PFSK-1 (cell line): ENCODE data around the gene PRR3.

Source experiments
- FOXP2 ChIP-seq: optimal IDR thresholded peaks from 2 replicates; pipeline ENCODE3; 2011; ENCODE audit warnings: borderline replicate concordance, control low read depth, inconsistent platforms; ENCODE audit not compliant: insufficient read depth; ENCODE audit errors: extremely low read length, extremely low read depth
- POLR2AphosphoS5 ChIP-seq: IDR thresholded peaks from 2 replicates; pipeline ENCODE4 v1.6.1; 2012; ENCODE audit warnings: low read depth, mild to moderate bottlenecking, control low read depth, low read length, moderate library complexity
- SIN3A ChIP-seq: IDR thresholded peaks from 2 replicates; pipeline ENCODE4 v1.6.1; 2012; ENCODE audit warnings: mild to moderate bottlenecking, low read length, moderate library complexity, borderline replicate concordance; ENCODE audit not compliant: insufficient read depth
- TAF1 ChIP-seq: IDR thresholded peaks from 2 replicates; pipeline ENCODE4 v1.6.1; 2012; ENCODE audit warnings: low read length, control low read depth, borderline replicate concordance; ENCODE audit not compliant: insufficient read depth
- TF ChIP-seq, protein P1 (sequence below), 2 experiments: IDR thresholded peaks; 2 replicates each; pipeline versions ENCODE4 v1.6.1 to v1.8.0; 2011 to 2012; ENCODE audit warnings: low read depth in 2 of 2, low read length in 2 of 2, control low read depth in 1 of 2, inconsistent platforms in 1 of 2, mild to moderate bottlenecking in 1 of 2, moderate library complexity in 1 of 2; ENCODE audit not compliant: insufficient read depth in 1 of 2

DNA sequence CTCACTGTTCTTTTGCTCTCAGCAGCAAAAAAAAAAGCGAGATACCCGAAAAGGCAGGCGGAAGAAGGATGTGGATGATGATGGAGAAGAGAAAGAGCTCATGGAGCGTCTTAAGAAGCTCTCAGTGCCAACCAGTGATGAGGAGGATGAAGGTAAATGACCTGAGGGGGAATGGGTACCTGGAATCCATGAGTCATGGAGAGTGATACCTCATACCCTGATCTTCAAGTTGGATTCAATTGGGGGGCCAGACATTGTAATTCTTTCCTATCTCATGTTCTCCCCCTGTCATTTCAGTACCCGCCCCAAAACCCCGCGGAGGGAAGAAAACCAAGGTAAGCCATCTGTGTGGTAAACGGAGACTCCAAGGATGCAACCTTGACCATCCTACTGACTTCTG is 21.0 kb downstream of the PRR3 start:
- TF ChIP-seq FOXP2 (no peak), POLR2AphosphoS5 (no peak), SIN3A (no peak), TAF1 (no peak)
- TF ChIP-seq, protein P1, sequence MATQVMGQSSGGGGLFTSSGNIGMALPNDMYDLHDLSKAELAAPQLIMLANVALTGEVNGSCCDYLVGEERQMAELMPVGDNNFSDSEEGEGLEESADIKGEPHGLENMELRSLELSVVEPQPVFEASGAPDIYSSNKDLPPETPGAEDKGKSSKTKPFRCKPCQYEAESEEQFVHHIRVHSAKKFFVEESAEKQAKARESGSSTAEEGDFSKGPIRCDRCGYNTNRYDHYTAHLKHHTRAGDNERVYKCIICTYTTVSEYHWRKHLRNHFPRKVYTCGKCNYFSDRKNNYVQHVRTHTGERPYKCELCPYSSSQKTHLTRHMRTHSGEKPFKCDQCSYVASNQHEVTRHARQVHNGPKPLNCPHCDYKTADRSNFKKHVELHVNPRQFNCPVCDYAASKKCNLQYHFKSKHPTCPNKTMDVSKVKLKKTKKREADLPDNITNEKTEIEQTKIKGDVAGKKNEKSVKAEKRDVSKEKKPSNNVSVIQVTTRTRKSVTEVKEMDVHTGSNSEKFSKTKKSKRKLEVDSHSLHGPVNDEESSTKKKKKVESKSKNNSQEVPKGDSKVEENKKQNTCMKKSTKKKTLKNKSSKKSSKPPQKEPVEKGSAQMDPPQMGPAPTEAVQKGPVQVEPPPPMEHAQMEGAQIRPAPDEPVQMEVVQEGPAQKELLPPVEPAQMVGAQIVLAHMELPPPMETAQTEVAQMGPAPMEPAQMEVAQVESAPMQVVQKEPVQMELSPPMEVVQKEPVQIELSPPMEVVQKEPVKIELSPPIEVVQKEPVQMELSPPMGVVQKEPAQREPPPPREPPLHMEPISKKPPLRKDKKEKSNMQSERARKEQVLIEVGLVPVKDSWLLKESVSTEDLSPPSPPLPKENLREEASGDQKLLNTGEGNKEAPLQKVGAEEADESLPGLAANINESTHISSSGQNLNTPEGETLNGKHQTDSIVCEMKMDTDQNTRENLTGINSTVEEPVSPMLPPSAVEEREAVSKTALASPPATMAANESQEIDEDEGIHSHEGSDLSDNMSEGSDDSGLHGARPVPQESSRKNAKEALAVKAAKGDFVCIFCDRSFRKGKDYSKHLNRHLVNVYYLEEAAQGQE (IDR thresholded peaks at IDR 0.05; ENCODE audit: insufficient read depth in 1 of 2, low read depth in 2 of 2, low read length in 2 of 2), result no peak
